GM03348 (cell line): Measurements from ENCODE around the gene PTPRJ.
"Not testable (repeated sequence)": the region's sequence is repeated elsewhere in the genome, so short reads cannot be mapped to it uniquely, and the experiment has no call there.

Experiments used
- DNase-seq: peaks from one replicate; pipeline ENCODE4 v3.0.0; 2012; ENCODE audit warnings: low spot score

PTPRJ gene

DNA sequence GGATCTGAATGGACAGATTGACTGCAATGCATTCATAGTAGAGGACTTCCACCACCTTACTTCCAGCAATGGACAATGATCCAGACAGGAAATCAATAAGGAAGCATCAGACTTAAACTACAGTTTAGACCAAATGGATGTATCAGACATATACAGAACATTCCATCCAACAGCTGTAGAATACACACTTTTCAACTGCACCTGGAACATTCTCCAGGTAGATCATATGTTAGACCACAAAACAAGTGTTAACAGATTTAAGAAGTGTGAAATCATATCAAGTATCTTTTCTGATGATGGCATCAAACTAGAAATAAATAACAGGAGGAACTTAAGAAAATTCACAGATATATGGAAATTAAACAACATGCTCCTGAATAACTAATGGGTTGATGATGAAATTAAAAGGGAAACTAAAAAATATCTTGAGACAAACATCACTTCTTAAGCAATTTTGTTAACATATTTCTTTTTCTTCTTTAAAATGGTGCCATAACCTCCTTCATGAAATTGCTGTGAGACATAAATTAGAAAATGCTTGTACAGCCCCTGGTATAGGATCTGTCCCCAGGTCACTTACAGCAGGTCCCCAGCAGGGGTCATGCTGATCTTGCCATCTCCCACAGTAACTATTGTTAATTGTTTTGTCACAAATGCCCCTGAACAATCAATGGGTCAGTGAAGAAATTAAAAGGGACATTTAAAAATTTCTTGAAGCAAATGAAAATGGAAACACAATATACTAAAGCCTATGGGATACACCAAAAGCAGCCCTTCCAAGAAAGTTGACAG is 136.3 kb downstream of the PTPRJ start:
- no peak for DNase-seq

DNA sequence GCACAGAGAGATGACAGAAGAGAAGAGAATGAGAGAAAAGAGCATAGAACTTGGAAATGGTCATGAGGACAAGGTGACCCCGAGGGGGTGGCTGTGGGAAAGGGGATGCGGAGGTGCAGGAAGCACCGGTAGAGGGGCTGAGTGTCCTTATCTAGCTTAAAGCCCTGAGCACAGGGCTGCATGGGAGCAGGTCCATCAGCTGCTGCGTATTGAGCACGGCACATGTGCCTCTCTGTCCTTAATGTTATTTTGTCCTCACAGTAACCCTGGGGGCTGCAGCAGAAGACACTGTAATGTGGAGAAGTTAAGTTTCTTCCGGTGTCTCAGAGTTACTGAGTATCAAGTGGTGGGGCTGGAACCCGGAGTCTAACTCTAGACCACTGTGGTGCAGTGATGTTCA is 141.9 kb downstream of the PTPRJ start:
- DNase-seq: no peak

DNA sequence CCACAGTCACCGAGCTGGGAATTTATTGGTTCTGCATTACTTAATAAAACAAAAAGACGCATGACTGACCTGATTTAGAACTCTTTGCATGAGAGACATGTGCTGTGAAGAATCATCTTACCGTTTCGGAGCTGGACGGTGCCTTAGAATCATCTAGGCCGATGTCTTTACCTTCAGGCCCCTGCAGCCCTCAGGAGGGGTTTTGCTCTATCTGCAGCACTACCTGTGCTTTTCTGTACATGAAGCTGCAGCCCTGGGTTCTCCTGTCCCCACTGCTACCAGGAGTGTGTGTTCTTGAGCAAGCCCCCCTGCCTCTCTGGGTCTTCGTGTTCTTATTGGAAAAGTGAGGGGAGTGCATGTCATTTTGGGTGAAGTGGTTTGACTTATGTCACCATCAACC is 142.3 kb downstream of the PTPRJ start:
- DNase-seq: no peak

DNA sequence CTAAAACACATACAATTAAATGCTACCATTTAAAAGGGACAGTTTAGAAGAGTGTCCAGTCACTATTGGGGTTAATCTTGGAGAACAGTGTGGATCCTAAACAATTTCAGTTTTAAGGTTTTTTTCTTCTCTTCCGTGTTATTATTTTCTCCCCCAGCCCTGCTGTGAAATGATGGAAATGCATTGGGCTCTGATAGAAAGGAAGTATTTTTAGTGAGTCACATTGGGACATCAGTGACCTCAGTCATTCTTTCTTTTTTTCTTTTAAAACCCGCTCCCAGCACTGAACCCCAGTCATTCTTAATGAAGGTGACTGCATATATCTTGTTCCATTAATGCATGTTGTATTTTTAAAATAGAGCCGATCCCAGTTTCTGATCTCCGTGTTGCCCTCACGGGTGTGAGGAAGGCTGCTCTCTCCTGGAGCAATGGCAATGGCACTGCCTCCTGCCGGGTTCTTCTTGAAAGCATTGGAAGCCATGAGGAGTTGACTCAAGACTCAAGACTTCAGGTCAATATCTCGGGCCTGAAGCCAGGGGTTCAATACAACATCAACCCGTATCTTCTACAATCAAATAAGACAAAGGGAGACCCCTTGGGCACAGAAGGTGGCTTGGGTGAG is 143.0 kb downstream of the PTPRJ start:
- DNase-seq: no peak

DNA sequence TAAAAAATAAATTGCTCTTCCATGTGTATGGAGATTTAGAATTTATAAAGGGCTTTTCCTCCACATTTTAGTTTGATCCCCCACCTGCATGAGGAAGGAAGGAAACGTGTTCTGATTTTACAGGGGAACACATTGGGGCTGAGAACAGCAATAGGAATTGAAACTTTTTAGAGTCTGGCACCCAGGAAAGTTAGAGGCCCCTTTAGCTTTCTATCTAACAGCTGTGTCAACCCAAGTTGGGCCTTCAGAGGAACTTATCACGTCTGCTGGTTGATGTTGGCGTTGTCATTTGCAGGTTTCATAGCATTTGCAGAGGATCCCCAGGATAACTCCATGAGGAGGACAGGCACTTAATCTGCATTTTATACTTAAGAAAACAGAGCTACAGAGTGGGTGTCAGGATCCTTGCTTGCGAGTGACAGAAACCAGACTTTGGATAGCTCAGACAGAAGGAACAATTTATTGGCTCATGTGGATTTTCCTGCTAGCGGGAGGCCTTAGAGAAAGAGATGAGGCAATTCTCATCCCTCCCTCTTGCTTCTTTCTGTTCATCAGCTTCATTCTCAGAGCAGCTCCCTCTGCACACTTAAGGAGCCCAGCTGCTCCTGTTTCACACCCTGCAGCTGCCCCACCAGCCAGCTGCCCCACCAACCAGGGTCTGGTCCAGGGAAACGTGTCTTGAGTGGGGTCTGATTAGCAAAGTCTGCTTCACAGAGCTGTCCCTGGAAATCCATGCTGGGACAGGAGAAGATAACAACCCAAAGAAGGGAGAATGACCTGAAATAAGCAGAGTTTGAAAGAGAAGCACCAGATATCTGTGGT is 143.8 kb downstream of the PTPRJ start:
- no peak for DNase-seq

DNA sequence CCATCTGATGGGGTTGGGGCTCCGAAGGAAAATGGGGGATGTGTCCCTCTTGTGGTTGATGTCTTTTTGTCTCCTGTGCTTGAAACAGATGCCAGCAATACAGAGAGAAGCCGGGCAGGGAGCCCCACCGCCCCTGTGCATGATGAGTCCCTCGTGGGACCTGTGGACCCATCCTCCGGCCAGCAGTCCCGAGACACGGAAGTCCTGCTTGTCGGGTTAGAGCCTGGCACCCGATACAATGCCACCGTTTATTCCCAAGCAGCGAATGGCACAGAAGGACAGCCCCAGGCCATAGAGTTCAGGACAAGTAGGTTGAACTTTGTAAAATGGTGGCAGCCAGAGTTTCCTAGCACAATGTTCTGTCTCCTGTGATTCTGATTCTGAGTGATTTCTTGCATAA is 144.5 kb downstream of the PTPRJ start:
- DNase-seq: no peak

DNA sequence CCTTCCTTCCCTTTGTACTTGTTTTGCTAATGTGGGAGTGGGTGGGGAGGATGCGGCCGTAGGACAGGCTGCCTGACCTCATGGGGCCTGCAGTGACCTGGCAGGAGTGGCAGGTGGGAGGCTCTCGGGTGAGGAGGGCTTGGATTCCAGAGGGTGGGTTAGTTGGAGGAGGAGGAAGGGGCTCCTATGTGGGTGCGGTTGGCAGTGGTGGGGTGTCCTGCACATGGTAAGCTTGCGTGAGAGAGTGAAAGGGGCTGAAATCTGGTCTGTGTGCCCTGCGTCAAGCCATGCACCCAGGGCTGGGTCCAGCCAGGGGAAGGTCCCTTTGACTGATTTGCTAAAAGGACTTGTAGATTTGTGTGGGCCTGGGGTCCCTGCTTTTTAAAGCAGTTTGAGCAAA is 145.5 kb downstream of the PTPRJ start:
- DNase-seq: no peak

DNA sequence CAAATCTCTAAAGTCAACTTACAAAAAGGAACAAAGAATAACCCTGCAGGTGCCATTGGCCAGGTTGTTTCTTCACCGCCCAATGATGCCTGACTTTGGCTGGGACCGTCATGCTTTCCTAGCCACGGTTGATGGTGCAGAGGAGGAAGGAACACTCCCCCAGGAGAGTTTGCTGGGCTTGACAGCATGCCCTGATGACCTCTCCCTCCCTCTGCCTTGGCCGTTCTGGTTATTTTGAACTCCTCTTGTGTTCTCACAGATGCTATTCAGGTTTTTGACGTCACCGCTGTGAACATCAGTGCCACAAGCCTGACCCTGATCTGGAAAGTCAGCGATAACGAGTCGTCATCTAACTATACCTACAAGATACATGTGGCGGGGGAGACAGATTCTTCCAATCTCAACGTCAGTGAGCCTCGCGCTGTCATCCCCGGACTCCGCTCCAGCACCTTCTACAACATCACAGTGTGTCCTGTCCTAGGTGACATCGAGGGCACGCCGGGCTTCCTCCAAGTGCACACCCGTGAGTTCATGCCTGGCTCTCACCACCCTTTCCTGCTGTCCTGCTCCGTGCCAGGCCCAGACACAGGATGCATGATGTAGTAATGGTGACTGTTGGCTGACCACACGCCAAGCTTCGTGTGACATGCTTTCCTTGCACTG is 147.3 kb downstream of the PTPRJ start:
- DNase-seq: no peak

DNA sequence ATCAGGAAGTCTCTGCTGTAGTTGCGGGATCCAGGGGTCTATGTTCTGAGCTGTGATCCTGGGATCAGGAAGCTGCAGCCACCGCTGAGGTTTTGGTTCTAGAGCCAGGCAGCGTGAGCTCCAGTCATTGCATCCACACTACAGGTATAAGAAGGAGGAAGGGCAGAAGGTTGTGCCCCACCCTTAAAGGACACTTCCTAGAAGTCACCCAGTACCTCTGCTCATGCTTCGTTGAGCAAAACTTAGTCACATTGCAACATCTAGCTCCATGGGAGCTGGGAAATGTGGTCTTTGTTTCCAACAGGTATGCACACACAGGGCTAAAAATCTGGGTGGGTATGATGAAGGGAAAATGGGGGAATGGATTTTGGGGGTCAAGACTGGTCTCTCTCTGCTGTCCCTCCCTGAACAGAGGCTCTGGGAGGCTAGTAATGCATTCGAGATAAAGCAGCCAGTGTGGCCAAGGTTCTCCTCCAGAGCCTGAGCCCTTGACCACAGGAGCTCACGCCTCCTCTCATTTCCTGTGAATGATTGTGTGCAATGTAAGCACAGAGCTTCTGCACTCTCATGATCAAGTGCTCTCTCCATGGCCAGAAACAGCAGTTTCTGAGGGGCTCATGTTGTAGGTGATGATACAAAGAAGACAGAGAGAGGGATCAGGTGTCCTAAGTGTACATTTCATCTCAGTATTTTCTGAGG is 149.5 kb downstream of the PTPRJ start:
- no peak for DNase-seq

DNA sequence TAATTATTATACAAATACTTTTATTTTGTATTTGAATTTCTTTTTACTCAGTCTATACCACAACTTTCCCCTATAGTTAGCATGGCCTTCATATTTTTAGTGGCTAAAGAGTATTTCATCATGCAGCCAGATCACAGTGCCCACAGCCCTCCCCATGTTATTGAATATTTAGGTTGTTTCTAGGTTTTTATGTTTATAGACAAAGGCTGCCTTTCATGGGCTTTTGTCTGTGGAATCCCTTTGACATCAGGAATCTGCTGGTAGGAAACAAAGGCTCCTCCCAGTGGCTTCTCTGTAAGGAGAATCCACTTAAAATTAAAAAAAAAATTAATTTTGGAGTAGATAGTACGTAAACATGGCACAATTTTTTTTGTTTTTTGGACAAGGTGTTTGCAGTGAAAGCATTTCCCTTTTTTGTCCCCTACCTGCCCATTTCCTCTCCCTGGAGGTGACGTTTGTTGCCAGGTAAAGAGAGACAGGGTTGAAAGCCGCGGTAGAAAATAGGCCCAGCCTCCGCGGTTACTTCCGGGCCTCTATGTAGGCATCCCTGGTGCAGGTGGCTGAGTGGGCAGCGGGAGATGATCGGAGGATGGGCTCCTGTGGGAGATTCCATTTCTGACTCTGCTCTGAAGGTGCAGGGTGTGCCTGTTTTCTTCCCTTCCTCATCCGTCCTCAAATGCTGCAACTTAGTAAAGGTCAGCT is 154.0 kb downstream of the PTPRJ start:
- no peak for DNase-seq

DNA sequence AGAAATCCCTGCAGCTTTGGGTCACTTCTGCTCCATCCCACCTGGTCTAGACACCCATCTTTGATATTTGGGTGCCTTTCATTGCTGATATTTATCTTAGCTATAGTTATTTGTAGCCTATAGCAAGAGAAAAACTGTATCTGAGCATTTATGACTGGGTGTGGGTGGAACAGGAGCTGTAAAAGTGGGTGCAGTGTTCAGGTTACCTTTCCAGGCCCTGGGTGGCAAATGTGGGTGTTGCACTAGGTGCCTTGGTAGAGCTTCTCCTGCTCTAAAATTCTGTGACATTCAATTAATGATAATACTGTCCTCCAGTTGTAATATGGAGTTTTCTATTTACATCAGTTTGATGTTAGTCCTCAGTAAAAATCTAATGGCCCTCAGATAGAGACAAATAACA is 157.9 kb downstream of the PTPRJ start:
- no peak for DNase-seq

DNA sequence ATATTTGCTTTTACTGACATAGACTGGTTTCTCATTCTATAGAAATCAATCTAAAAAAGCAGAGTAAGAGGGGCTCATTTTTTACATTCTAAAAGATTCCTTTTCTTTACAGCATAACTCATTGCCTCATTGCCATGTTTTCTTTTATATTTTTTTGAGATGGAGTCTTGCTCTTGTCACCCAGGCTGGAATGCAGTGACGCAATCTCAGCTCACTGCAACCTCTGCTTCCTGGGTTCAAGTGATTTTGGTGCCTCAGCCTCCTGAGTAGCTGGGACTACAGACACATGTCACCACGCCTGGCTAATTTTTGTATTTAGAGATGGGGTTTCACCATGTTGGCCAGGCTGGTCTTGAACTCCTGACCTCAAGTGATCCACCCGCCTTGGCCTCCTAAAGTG is 159.5 kb downstream of the PTPRJ start:
- DNase-seq: not testable (repeated sequence)

DNA sequence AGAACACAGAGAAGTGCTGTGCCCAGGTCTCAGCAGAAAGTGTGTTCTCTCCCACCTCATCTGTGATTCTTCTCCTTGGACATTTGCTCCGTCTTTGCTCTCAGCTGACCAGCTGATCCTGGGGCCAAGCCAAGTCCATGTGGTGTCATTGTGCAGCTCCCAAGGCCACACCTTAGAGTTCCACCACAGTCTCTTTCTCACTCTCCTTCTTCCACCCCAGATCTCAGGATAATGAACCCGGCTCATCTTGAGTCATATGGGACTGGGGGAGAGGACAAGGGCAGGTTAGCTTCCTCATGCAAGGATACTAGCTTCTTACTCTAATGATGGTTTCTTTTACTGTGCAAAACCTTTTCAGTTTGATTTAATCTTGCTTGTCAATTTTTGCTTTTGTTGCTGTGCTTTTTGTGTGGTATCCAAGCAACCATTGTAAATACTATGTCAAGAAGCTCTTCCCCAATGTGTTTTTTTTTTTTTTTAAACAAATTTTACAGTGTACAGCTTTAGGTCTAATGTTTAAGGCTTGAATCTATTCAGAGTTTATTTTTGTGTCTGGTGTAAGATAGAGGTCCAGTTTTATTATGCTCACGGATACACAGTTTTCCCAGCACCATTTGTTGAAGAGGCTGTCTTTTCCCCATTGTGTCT is 161.2 kb downstream of the PTPRJ start:
- DNase-seq: peak; percentile 50

DNA sequence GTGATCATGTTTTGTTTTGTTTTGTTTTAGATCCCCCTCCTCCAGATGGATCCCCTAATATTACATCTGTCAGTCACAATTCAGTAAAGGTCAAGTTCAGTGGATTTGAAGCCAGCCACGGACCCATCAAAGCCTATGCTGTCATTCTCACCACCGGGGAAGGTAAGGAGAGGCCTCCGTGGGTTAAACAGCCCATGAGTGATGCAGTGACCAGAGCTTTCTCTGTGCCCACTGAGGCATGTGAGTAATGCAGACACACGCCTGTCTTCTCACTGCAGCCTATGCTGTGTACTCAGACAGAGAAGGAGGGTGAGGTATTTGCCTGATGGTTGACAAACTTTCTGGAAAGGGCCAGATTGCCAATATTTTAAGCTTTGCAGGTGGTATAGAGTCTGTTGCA is 162.5 kb downstream of the PTPRJ start:
- no peak for DNase-seq

DNA sequence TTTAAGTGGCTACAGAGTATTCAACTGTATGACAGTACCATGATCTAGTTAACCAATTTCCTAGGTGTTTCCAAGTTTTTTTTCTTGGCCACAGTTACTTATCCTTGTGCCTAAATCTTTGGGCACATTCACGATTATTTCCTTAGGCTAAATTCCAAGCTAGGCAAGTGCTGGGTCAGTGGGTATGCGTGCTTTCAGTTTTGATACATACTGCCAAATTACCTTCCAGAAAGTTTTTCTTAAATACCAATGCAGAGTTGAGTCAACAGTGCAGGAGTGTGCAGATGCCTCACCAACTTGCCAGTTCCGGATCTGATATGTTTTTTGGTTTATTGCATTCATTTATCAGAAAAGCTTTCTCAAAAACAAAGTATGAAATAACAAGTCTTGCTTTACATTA is 168.4 kb downstream of the PTPRJ start:
- no peak for DNase-seq

DNA sequence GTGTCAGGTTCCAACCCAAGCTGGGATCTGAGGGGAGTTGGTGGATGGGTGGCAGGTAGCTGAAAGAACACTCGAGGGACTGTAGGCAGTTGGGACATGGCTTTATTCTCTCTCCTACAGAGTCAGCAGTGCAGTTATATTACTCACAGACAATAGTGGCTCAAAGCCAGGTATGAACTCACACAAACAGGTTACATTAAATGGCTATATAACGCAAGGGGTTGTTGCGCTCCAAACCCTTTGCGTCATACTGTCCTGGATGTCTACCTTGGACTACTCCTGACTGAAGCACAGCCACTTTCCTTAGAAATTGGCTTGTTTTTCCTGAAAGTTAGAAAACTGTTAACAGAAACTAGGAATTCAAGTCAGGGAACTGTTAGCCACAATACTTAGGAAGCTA is 169.9 kb downstream of the PTPRJ start:
- no peak for DNase-seq

DNA sequence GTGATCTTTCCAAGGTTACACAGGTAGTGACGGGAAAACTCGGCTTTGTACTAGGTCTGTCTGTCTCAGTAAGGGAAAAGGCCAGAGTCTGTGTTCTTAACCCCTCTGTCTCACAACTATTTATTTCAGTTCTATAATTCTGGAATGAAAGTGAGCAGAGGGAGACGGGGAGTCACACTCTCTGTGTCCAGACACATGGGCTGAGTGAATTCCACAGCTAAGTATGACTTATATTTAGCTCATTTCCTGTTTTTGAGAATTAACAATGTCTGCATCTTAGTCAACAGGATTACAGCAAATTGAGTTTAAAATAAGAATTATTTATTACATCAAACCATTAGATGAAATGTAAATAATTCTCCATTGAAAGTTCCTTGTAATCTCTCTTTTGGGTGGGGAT is 173.8 kb downstream of the PTPRJ start:
- peak; percentile 75 for DNase-seq

DNA sequence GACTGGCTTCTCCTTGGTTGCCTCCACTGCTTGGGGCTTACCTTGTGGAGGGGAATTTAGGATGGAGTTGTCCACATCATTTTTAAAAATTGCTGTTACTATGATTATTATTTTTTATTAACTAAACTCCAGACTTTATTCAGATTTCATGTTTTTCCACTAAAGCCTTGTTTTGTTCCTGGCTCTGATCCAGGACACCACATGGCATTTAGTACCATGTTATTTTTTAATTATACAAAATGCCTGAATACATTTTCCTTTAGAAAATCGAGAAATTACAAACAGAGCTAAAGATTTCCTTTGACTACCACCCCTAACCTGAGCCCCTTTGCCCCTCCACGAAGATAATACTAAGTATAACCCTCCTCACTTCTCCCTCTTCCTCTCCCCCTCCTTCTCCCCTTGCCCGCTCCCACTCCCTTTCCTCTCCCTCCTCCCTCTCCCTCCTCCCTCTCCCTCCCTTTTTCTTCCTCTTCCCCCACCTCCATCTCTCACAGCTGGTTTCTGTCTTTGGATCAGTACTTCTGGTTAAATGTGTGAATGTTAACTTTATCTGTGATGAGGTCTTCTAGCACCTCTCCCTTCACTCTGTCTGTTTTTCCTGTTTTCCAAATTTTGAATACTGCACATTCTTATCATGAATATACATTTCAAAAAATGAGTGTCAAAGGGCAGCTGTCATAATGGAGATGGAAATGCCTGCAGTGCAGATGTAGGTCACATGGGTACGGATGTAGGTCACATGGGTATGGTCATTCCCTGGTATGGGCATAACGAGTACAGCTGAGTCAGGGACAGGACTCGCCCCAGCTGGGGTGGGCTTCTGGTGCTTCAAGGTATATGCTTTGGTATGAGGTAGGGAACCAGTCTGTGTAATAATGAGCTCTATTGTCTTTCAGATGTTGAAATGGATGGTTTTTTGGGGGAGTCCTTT is 181.9 kb downstream of the PTPRJ start:
- DNase-seq: no peak

DNA sequence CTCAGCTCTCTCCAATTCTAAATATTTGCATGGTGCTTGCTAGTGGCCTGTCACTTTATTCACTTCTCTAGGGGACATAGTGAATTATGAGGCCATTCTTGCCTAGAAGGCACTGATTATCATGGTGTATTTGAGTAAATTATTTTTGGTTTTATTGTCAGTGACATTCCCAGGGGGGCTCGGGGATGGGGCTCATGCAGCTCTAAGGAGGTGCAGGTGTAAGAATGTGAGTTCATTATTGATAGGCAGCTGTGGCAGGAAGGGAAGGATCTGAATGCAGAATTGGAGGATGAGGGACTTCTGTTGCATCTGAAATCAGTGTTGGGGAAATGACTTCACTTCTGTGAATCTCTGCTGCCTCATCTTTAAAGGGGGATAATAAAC is 182.5 kb downstream of the PTPRJ start:
- no peak for DNase-seq
